GM23248 (cell line): ENCODE results near the gene NAGS. TPM values are rescaled to one million over a fixed set of nuclear protein-coding genes. Genes with fewer than 3 reads are reported as not detected.
A peak's percentile ranks its signal among the peaks of the same experiment; 100 is the strongest.
"Not testable (repeated sequence)": the region's sequence is repeated elsewhere in the genome, so short reads cannot be mapped to it uniquely, and the experiment has no call there.

Experiments
- DNase-seq: peaks from one replicate; pipeline ENCODE4 v3.0.0-alpha.2; 2015
- H2AFZ ChIP-seq: fragments of 200-600 bp; sonication (generic); 2 replicates; pipeline ENCODE4 v1.6.1; 2016; ENCODE audit warnings: antibody characterized with exemption
- H3F3A ChIP-seq: fragments of 200-600 bp; sonication (generic); 2 replicates; pipeline ENCODE4 v1.6.1; 2016; ENCODE audit warnings: mild to moderate bottlenecking, antibody characterized with exemption, mixed run types; ENCODE audit not compliant: insufficient read depth
- H3K27ac ChIP-seq: fragments of 200-600 bp; sonication (generic); 2 replicates; pipeline ENCODE4 v1.5.1; 2016; ENCODE audit warnings: mild to moderate bottlenecking
- H3K27me3 ChIP-seq: fragments of 200-600 bp; sonication (generic); replicated peaks from 2 replicates; pipeline ENCODE4 v1.6.1; 2016; ENCODE audit warnings: mild to moderate bottlenecking; ENCODE audit not compliant: insufficient read depth
- H3K36me3 ChIP-seq: fragments of 200-600 bp; sonication (generic); 2 replicates; pipeline ENCODE4 v1.6.1; 2016; ENCODE audit warnings: low read depth, mild to moderate bottlenecking
- H3K4me1 ChIP-seq: fragments of 200-600 bp; sonication (generic); 2 replicates; pipeline ENCODE4 v1.6.1; 2016; ENCODE audit warnings: mild to moderate bottlenecking; ENCODE audit not compliant: insufficient read depth
- H3K4me2 ChIP-seq: fragments of 200-600 bp; sonication (generic); one replicate; pipeline ENCODE4 v1.6.1; 2016; ENCODE audit warnings: mild to moderate bottlenecking; ENCODE audit not compliant: unreplicated experiment
- H3K4me3 ChIP-seq: fragments of 200-600 bp; sonication (generic); 2 replicates; pipeline ENCODE4 v1.5.1; 2016; ENCODE audit warnings: mild to moderate bottlenecking
- H3K79me2 ChIP-seq: fragments of 200-600 bp; sonication (generic); 2 replicates; pipeline ENCODE4 v1.6.1; 2016; ENCODE audit warnings: mild to moderate bottlenecking; ENCODE audit not compliant: insufficient read depth
- H3K9ac ChIP-seq: fragments of 200-600 bp; sonication (generic); 2 replicates; pipeline ENCODE4 v1.6.1; 2016; ENCODE audit warnings: mild to moderate bottlenecking
- H3K9me2 ChIP-seq: fragments of 200-600 bp; sonication (generic); 2 replicates; pipeline ENCODE4 v1.6.1; 2016; ENCODE audit warnings: mixed run types, mild to moderate bottlenecking, moderate library complexity; ENCODE audit not compliant: insufficient read depth
- H3K9me3 ChIP-seq: fragments of 200-600 bp; sonication (generic); one replicate; pipeline ENCODE4 v1.6.1; 2017; ENCODE audit warnings: low read depth
- H4K20me1 ChIP-seq: fragments of 200-600 bp; sonication (generic); 2 replicates; pipeline ENCODE4 v1.6.0; 2016; ENCODE audit not compliant: insufficient read depth
- EZH2 ChIP-seq: fragments of 200-600 bp; sonication (generic); IDR thresholded peaks from 2 replicates; pipeline ENCODE4 v1.6.1; 2018; ENCODE audit warnings: antibody characterized with exemption, mild to moderate bottlenecking; ENCODE audit not compliant: insufficient read depth, poor library complexity, severe bottlenecking
- EZH2phosphoT487 ChIP-seq: fragments of 200-600 bp; sonication (generic); IDR thresholded peaks from 2 replicates; pipeline ENCODE4 v1.6.1; 2018; ENCODE audit warnings: antibody characterized with exemption, moderate library complexity, mild to moderate bottlenecking, low read depth; ENCODE audit not compliant: insufficient read depth
- WGBS, 2 experiments: methylation state at CpG; one replicate each; pipeline ENCODE4 v1.1.6; 2015 to 2017; ENCODE audit warnings: low lambda C conversion rate in 2 of 2, low coverage in 1 of 2; ENCODE audit errors: missing lambda C conversion rate in 2 of 2; 5-methylcytosine and 5-hydroxymethylcytosine counted together
- in situ Hi-C: fragments of 300-500 bp; cut with MboI; formaldehyde crosslinking; loops from 2 replicates; pipeline ENCODE4 v1.15.0; 2020
- polyA plus RNA-seq: library from polyadenylated mRNA; unstranded; fragments of >200 nt; fragmentation: Nextera tagmentation; extraction: Ambion mirVana; gene quantifications from 2 replicates; pipeline ENCODE4 v1.2.1, GENCODE V29; 2016
- total RNA-seq: library from RNA; depleted of rRNA; stranded (reverse); fragments of >200 nt; shearing (Covaris generic); gene quantifications from 2 replicates; pipeline ENCODE4 v1.2.3, GENCODE V29; 2014

The NAGS gene
- total and polyA plus RNA-seq, 2 experiments from 2014 or later: 1.6 to 1.8 TPM

GRCh38 chr17:43961954-43962353 is 42.5 kb upstream of the NAGS start:
- Histone ChIP-seq H3K9ac (no peak overlapping the region), H3K79me2 (no peaks in the 10 kb centered on the region), H4K20me1 (no peaks in the 10 kb centered on the region), H2AFZ (no peak overlapping the region), H3K27me3 (peaks cover 7% of the 10 kb centered on the region; the same call in 1 of the 2 replicates), H3K4me2 (no peak overlapping the region), H3K4me3 (no peak overlapping the region), H3K9me2 (no peaks in the 10 kb centered on the region), H3F3A (no peaks in the 10 kb centered on the region), H3K27ac (no peak overlapping the region), H3K36me3 (no peaks in the 10 kb centered on the region), H3K9me3 (no peaks in the 10 kb centered on the region), H3K4me1 (no peaks in the 10 kb centered on the region)
- DNase-seq: no peak
- TF ChIP-seq EZH2 (no peak), EZH2phosphoT487 (no peak)
- in situ Hi-C loops: no loop called here
- 94 to 96% methylated on average over 2 of the region's 2 CpGs for WGBS, 2 experiments

GRCh38 chr17:43962479-43962878 is 41.9 kb upstream of the NAGS start:
- Histone ChIP-seq H3K27ac (no peak overlapping the region), H4K20me1 (no peaks in the 10 kb centered on the region), H3K4me3 (no peak overlapping the region), H3K9me3 (no peaks in the 10 kb centered on the region), H3K4me1 (no peaks in the 10 kb centered on the region), H3K79me2 (no peaks in the 10 kb centered on the region), H3K9me2 (no peaks in the 10 kb centered on the region), H2AFZ (no peak overlapping the region), H3K36me3 (no peaks in the 10 kb centered on the region), H3F3A (no peaks in the 10 kb centered on the region), H3K4me2 (no peak overlapping the region), H3K27me3 (peaks cover 7% of the 10 kb centered on the region; the same call in 1 of the 2 replicates), H3K9ac (no peak overlapping the region)
- 31 to 33% methylated on average over 7 of the region's 7 CpGs for WGBS, 2 experiments
- DNase-seq: no peak
- in situ Hi-C loops: no loop called here
- no peak for TF ChIP-seq EZH2
- TF ChIP-seq EZH2phosphoT487: no peak

GRCh38 chr17:43966276-43966675 is 38.1 kb upstream of the NAGS start:
- in situ Hi-C loops: no loop called here
- WGBS, 2 experiments: 88 to 96% methylated on average over 3 of the region's 3 CpGs
- no peaks in the 10 kb centered on the region for H3K9me3 ChIP-seq

GRCh38 chr17:43967251-43967875 is 37.1 kb upstream of the NAGS start:
- H3K4me2 ChIP-seq: no peak overlapping the region
- H3K27ac ChIP-seq: no peak overlapping the region
- DNase-seq: peak; percentile 46
- no peaks in the 10 kb centered on the region for H3K9me2 ChIP-seq
- H3K9me3 ChIP-seq: no peaks in the 10 kb centered on the region
- no peaks in the 10 kb centered on the region; the same call in 1 of the 2 replicates for H3K4me1 ChIP-seq
- H3K9ac ChIP-seq: no peak overlapping the region
- H4K20me1 ChIP-seq: no peaks in the 10 kb centered on the region
- no peaks in the 10 kb centered on the region for H3K36me3 ChIP-seq
- peaks cover 7% of the 10 kb centered on the region; the same call in 1 of the 2 replicates for H3K27me3 ChIP-seq
- no peaks in the 10 kb centered on the region for H3F3A ChIP-seq
- 21 to 23% methylated on average over 9 of the region's 9 CpGs for WGBS, 2 experiments
- H2AFZ ChIP-seq: peak overlapping the region; percentile 39
- TF ChIP-seq EZH2phosphoT487 (no peak), EZH2 (no peak)
- H3K4me3 ChIP-seq: no peak overlapping the region
- in situ Hi-C loops: no loop called here
- H3K79me2 ChIP-seq: no peaks in the 10 kb centered on the region

More at GRCh38 chr17:43966276-43966675, 38.1 kb upstream of the NAGS start:
- Histone ChIP-seq H3K27ac (no peak overlapping the region), H3K79me2 (no peaks in the 10 kb centered on the region), H4K20me1 (no peaks in the 10 kb centered on the region), H2AFZ (no peak overlapping the region), H3K27me3 (peaks cover 7% of the 10 kb centered on the region; the same call in 1 of the 2 replicates), H3F3A (no peaks in the 10 kb centered on the region), H3K4me2 (no peak overlapping the region), H3K36me3 (no peaks in the 10 kb centered on the region), H3K9me2 (no peaks in the 10 kb centered on the region), H3K4me1 (no peaks in the 10 kb centered on the region; the same call in 1 of the 2 replicates), H3K4me3 (no peak overlapping the region), H3K9ac (no peak overlapping the region)
- TF ChIP-seq EZH2phosphoT487 (no peak), EZH2 (no peak)
- no peak for DNase-seq

GRCh38 chr17:43970366-43970765 is 34.1 kb upstream of the NAGS start:
- Histone ChIP-seq H3K79me2 (no peaks in the 10 kb centered on the region), H2AFZ (no peak overlapping the region), H3K4me1 (no peaks in the 10 kb centered on the region; the same call in 1 of the 2 replicates), H4K20me1 (no peaks in the 10 kb centered on the region), H3K27ac (no peak overlapping the region), H3K27me3 (peaks cover 17% of the 10 kb centered on the region), H3F3A (no peaks in the 10 kb centered on the region; the same call in 1 of the 2 replicates), H3K4me3 (no peak overlapping the region), H3K4me2 (no peak overlapping the region), H3K9ac (no peak overlapping the region), H3K9me3 (no peaks in the 10 kb centered on the region), H3K9me2 (no peaks in the 10 kb centered on the region), H3K36me3 (no peaks in the 10 kb centered on the region)
- DNase-seq: no peak
- in situ Hi-C loops: no loop called here
- TF ChIP-seq EZH2: no peak
- TF ChIP-seq EZH2phosphoT487: no peak
- WGBS, 2 experiments: 49 to 63% methylated on average over 4 of the region's 4 CpGs

- H3K4me3 ChIP-seq, H2AFZ ChIP-seq, in situ Hi-C loops, H3K27ac ChIP-seq, H3K9ac ChIP-seq, H3F3A ChIP-seq, H3K9me3 ChIP-seq, H3K9me2 ChIP-seq, H3K4me2 ChIP-seq, DNase-seq, H3K4me1 ChIP-seq, H3K36me3 ChIP-seq, H4K20me1 ChIP-seq, H3K79me2 ChIP-seq: not testable (repeated sequence)
- peaks cover 18% of the 10 kb centered on the region for H3K27me3 ChIP-seq
- WGBS, 2 experiments: 40 to 44% methylated on average over 2 of the region's 2 CpGs
Observed at GRCh38 chr17:43971436-43971835, 33.0 kb upstream of the NAGS start.

- DNase-seq, in situ Hi-C loops: not testable (repeated sequence)
- WGBS, 2 experiments: 79 to 81% methylated on average over 22 of the region's 22 CpGs
Observed at GRCh38 chr17:43972444-43973212, 31.8 kb upstream of the NAGS start.

More at GRCh38 chr17:43972444-43973212, 31.8 kb upstream of the NAGS start:
- H3K4me3 ChIP-seq, H3K4me2 ChIP-seq, H3K4me1 ChIP-seq, H3K9me2 ChIP-seq, H3F3A ChIP-seq, H3K79me2 ChIP-seq, H2AFZ ChIP-seq, H4K20me1 ChIP-seq, H3K27ac ChIP-seq, H3K9ac ChIP-seq, H3K36me3 ChIP-seq, H3K9me3 ChIP-seq: not testable (repeated sequence)
- H3K27me3 ChIP-seq: peaks cover 21% of the 10 kb centered on the region
